Endodermal cell (in vitro differentiated cells): Measurements from ENCODE around the gene SLC29A2. TPM values are rescaled to one million over a fixed set of nuclear protein-coding genes. Genes with fewer than 3 reads are reported as not detected.

Source experiments
- DNase-seq: peaks from one replicate; pipeline ENCODE4 v3.0.0-alpha.2; 2017
- H3K27ac ChIP-seq: 2 replicates; pipeline ENCODE4 v1.5.1; 2013; ENCODE audit warnings: mild to moderate bottlenecking, low read depth, low read length, moderate library complexity
- H3K27me3 ChIP-seq: 2 replicates; pipeline ENCODE4 v1.6.1; 2013; ENCODE audit warnings: mild to moderate bottlenecking, low read length, moderate library complexity; ENCODE audit not compliant: insufficient read depth, control insufficient read depth, poor library complexity, severe bottlenecking
- H3K36me3 ChIP-seq: 2 replicates; pipeline ENCODE4 v1.7.0; 2013; ENCODE audit warnings: mild to moderate bottlenecking, low read length, moderate library complexity; ENCODE audit not compliant: control insufficient read depth, insufficient read depth
- H3K4me1 ChIP-seq: one replicate; pipeline ENCODE4 v1.7.0; 2013; ENCODE audit warnings: low read length; ENCODE audit not compliant: control insufficient read depth, insufficient read depth
- H3K4me3 ChIP-seq: 2 replicates; pipeline ENCODE4 v1.5.1; 2013; ENCODE audit warnings: mild to moderate bottlenecking, low read length, moderate library complexity
- H3K9ac ChIP-seq: 2 replicates; pipeline ENCODE4 v1.6.1; 2013; ENCODE audit warnings: mild to moderate bottlenecking, low read length, moderate library complexity; ENCODE audit not compliant: poor library complexity, severe bottlenecking; ENCODE audit errors: extremely low read depth
- H3K9me3 ChIP-seq: 2 replicates; pipeline ENCODE4 v1.6.1; 2013; ENCODE audit warnings: mild to moderate bottlenecking, low read length, moderate library complexity; ENCODE audit not compliant: control insufficient read depth
- H3K27ac Mint-ChIP-seq: 2 replicates; pipeline ENCODE4 v1.8.0; 2020; ENCODE audit warnings: mixed read lengths
- H3K27me3 Mint-ChIP-seq: 2 replicates; pipeline ENCODE4 v1.8.0; 2021; ENCODE audit warnings: mild to moderate bottlenecking, mixed read lengths; ENCODE audit not compliant: insufficient read depth
- H3K36me3 Mint-ChIP-seq: 2 replicates; pipeline ENCODE4 v1.8.0; 2020; ENCODE audit warnings: low read depth, mixed read lengths
- H3K4me1 Mint-ChIP-seq: 2 replicates; pipeline ENCODE4 v1.8.0; 2020; ENCODE audit warnings: mixed read lengths
- H3K4me3 Mint-ChIP-seq: 2 replicates; pipeline ENCODE4 v1.8.0; 2020; ENCODE audit warnings: mild to moderate bottlenecking, moderate library complexity, mixed read lengths
- H3K9me3 Mint-ChIP-seq: 2 replicates; pipeline ENCODE4 v1.8.0; 2020; ENCODE audit warnings: mild to moderate bottlenecking, mixed read lengths
- CTCF ChIP-seq: fragments of 200-600 bp; sonication (generic); conservative IDR thresholded peaks from 2 replicates; pipeline ENCODE4 v1.5.0; 2021; ENCODE audit warnings: antibody characterized with exemption, mild to moderate bottlenecking
- WGBS, 2 experiments: methylation state at CpG; one replicate each; pipeline versions ENCODE4 v1.1.5 to v1.1.7; 2013; ENCODE audit warnings: missing lambda C conversion rate in 2 of 2, mixed read lengths in 1 of 2; ENCODE audit not compliant: insufficient coverage in 1 of 2, insufficient read length in 1 of 2; 5-methylcytosine and 5-hydroxymethylcytosine counted together
- total RNA-seq, 2 donors: library from RNA; stranded (reverse); fragmentation: NEBNext Ultra II Directional in 1 of 2; extraction: Animal tissue kit (Norgen Biotek cat#: 25700) in 1 of 2; gene quantifications; 2 replicates in 1 of 2; 3 replicates in 1 of 2; pipeline ENCODE4 v1.2.1, GENCODE V29; 2021

SLC29A2 gene
- total RNA-seq, 2 donors from 2014 or later = 30.8 to 32.4 TPM

GRCh38 chr11:66365166-66365565 is 6.4 kb downstream of the SLC29A2 start:
- Histone ChIP-seq H3K27me3 (no peaks in the 10 kb centered on the region), H3K9me3 (no peaks in the 10 kb centered on the region), H3K36me3 (peaks cover 58% of the 10 kb centered on the region), H3K9ac (no peak overlapping the region), H3K4me3 (no peak overlapping the region), H3K27ac (peak overlapping the region; percentile 41), H3K4me1 (no peaks in the 10 kb centered on the region)
- Mint-ChIP-seq H3K4me3 (no peak overlapping the region), H3K27ac (no peak overlapping the region), H3K9me3 (no peaks in the 10 kb centered on the region), H3K36me3 (peaks cover 58% of the 10 kb centered on the region), H3K4me1 (peaks cover 7% of the 10 kb centered on the region), H3K27me3 (no peaks in the 10 kb centered on the region)
- no peak for DNase-seq
- WGBS, 2 experiments = 94 to 100% methylated on average over 6 of the region's 6 CpGs
- TF ChIP-seq CTCF = no peak

- Histone ChIP-seq H3K9ac (no peak overlapping the region), H3K36me3 (peaks cover 53% of the 10 kb centered on the region), H3K4me1 (no peaks in the 10 kb centered on the region), H3K27ac (no peak overlapping the region), H3K27me3 (no peaks in the 10 kb centered on the region), H3K9me3 (no peaks in the 10 kb centered on the region), H3K4me3 (no peak overlapping the region)
- TF ChIP-seq CTCF = peak; percentile 98
- Mint-ChIP-seq H3K4me3 (no peak overlapping the region), H3K27ac (no peak overlapping the region), H3K27me3 (no peaks in the 10 kb centered on the region), H3K9me3 (no peaks in the 10 kb centered on the region), H3K4me1 (no peaks in the 10 kb centered on the region), H3K36me3 (peaks cover 54% of the 10 kb centered on the region)
- peak; percentile 98 for DNase-seq
- WGBS, 2 experiments = 78 to 80% methylated on average over 3 to 15 of the region's 15 CpGs
Observed at GRCh38 chr11:66363805-66364535, 7.6 kb downstream of the SLC29A2 start.

- no peaks in the 10 kb centered on the region for H3K4me1 Mint-ChIP-seq
- Histone ChIP-seq H3K9ac (no peak overlapping the region), H3K27ac (no peak overlapping the region), H3K36me3 (peaks cover 45% of the 10 kb centered on the region), H3K4me3 (no peak overlapping the region), H3K9me3 (no peaks in the 10 kb centered on the region), H3K4me1 (no peaks in the 10 kb centered on the region), H3K27me3 (no peaks in the 10 kb centered on the region)
- no peaks in the 10 kb centered on the region for H3K9me3 Mint-ChIP-seq
- H3K4me3 Mint-ChIP-seq = no peak overlapping the region
- H3K36me3 Mint-ChIP-seq = peaks cover 46% of the 10 kb centered on the region
- no peaks in the 10 kb centered on the region for H3K27me3 Mint-ChIP-seq
- WGBS, 2 experiments = 95 to 100% methylated on average over 7 to 14 of the region's 14 CpGs
- no peak overlapping the region for H3K27ac Mint-ChIP-seq
- TF ChIP-seq CTCF = no peak
- no peak for DNase-seq
Observed at GRCh38 chr11:66363187-66363601, 8.4 kb downstream of the SLC29A2 start.
